ENCODE data around the gene IL20.

DNA sequence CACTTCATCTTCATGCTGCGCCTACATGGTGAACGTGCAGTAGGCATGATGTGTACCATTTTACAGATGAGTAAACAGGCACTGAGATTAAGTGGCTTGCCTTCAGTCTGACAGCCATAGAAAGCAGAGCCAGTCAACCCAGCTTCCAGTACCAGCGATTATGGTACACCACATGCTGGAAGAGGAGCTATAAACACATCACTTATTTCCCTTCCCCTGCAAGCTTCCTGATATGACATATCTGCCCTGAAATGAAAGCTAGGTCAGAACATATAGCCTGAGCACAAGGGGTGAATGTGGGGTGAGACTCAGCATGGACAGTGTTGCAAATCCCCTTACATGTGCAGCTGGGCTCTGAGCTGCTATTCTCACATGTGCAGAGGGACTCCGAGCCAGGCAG is 33.8 kb upstream of the IL20 start:
- TF ChIP-seq POLR2A (IDR thresholded peaks at IDR 0.05), result no peak
- TF ChIP-seq CTCF (IDR thresholded peaks at IDR 0.05), result no peak
